Neural cell (in vitro differentiated cells): ENCODE measurements around the gene CCL17. TPM values are rescaled to one million over a fixed set of nuclear protein-coding genes. Genes with fewer than 3 reads are reported as not detected.

Experiments used
- H2AFZ ChIP-seq: fragments of 200-600, 300-800 bp; sonication (generic), shearing (Covaris generic); 2 replicates; pipeline ENCODE4 v1.6.0; 2014; ENCODE audit warnings: low read depth, mild to moderate bottlenecking, antibody characterized with exemption, low read length, moderate library complexity
- H3F3A ChIP-seq: fragments of 200-600 bp; shearing (Covaris generic); 2 replicates; pipeline ENCODE4 v1.6.1; 2016; ENCODE audit warnings: mild to moderate bottlenecking, moderate library complexity, mixed read lengths, antibody characterized with exemption, low read length; ENCODE audit not compliant: insufficient read depth, poor library complexity, severe bottlenecking
- H3K27ac ChIP-seq: fragments of 200-600, 300-800 bp; sonication (generic), shearing (Covaris generic); 2 replicates; pipeline ENCODE4 v1.5.1; 2014; ENCODE audit warnings: mild to moderate bottlenecking, low read length, moderate library complexity
- H3K27me3 ChIP-seq: fragments of 300-800, 200-600 bp; sonication (generic), shearing (Covaris generic); 2 replicates; pipeline ENCODE4 v1.6.0; 2014; ENCODE audit warnings: mild to moderate bottlenecking, low read depth, low read length, moderate library complexity; ENCODE audit not compliant: insufficient read depth
- H3K36me3 ChIP-seq: fragments of 300-800, 200-600 bp; sonication (generic), shearing (Covaris generic); 2 replicates; pipeline ENCODE4 v1.5.1; 2014; ENCODE audit warnings: mild to moderate bottlenecking, antibody characterized with exemption, low read length, moderate library complexity; ENCODE audit not compliant: insufficient read depth
- H3K4me2 ChIP-seq: fragments of 300-800, 200-600 bp; sonication (generic), shearing (Covaris generic); 2 replicates; pipeline ENCODE4 v1.6.0; 2014; ENCODE audit warnings: mild to moderate bottlenecking, low read length
- H3K4me3 ChIP-seq: fragments of 300-800, 200-600 bp; sonication (generic), shearing (Covaris generic); 2 replicates; pipeline ENCODE4 v1.5.1; 2014; ENCODE audit warnings: mild to moderate bottlenecking, low read length, moderate library complexity
- H3K79me2 ChIP-seq: fragments of 200-600 bp; shearing (Covaris generic); replicated peaks from 2 replicates; pipeline ENCODE4 v1.6.0; 2014; ENCODE audit warnings: mild to moderate bottlenecking, low read length, moderate library complexity; ENCODE audit not compliant: insufficient read depth
- H3K9ac ChIP-seq: fragments of 300-800, 200-600 bp; sonication (generic), shearing (Covaris generic); 2 replicates; pipeline ENCODE4 v1.6.1; 2016; ENCODE audit warnings: mild to moderate bottlenecking, low read length, mixed read lengths
- H3K9me2 ChIP-seq: fragments of 200-600 bp; shearing (Covaris generic); 2 replicates; pipeline ENCODE4 v1.6.1; 2016; ENCODE audit warnings: mild to moderate bottlenecking, low read length, mixed read lengths; ENCODE audit not compliant: insufficient read depth
- H3K9me3 ChIP-seq: fragments of 200-600, 300-800 bp; sonication (generic), shearing (Covaris generic); 2 replicates; pipeline ENCODE4 v1.6.1; 2016; ENCODE audit warnings: mild to moderate bottlenecking, mixed run types, low read length, moderate library complexity, mixed read lengths
- H4K20me1 ChIP-seq: fragments of 200-600 bp; shearing (Covaris generic); 2 replicates; pipeline ENCODE4 v1.6.1; 2016; ENCODE audit warnings: mild to moderate bottlenecking, mixed run types; ENCODE audit not compliant: insufficient read depth
- CTCF ChIP-seq: fragments of 450-650 bp; IDR thresholded peaks from 2 replicates; pipeline ENCODE4 v1.5.1; 2014; ENCODE audit warnings: antibody characterized with exemption, mild to moderate bottlenecking, moderate library complexity; ENCODE audit not compliant: poor library complexity, severe bottlenecking
- EP300 ChIP-seq: fragments of 450-650 bp; conservative IDR thresholded peaks from 2 replicates; pipeline ENCODE4 v1.6.1; 2014; ENCODE audit warnings: antibody characterized with exemption, mild to moderate bottlenecking, moderate library complexity; ENCODE audit not compliant: poor library complexity, severe bottlenecking
- EZH2 ChIP-seq: fragments of 200-600, 300-800 bp; shearing (Covaris generic), sonication (generic); IDR thresholded peaks from 2 replicates; pipeline ENCODE4 v1.6.1; 2014; ENCODE audit warnings: antibody characterized with exemption, low read length, borderline replicate concordance, mild to moderate bottlenecking; ENCODE audit not compliant: insufficient read depth, poor library complexity, severe bottlenecking
- MXI1 ChIP-seq: fragments of 450-650 bp; conservative IDR thresholded peaks from 2 replicates; pipeline ENCODE4 v1.6.1; 2014; ENCODE audit warnings: antibody characterized with exemption, mild to moderate bottlenecking; ENCODE audit not compliant: poor library complexity, severe bottlenecking
- POLR2AphosphoS5 ChIP-seq: IDR thresholded peaks from 2 replicates; pipeline ENCODE4 v1.6.1; 2012
- RAD21 ChIP-seq: fragments of 450-650 bp; conservative IDR thresholded peaks from 2 replicates; pipeline ENCODE4 v1.6.1; 2014; ENCODE audit warnings: antibody characterized with exemption, mild to moderate bottlenecking, moderate library complexity
- SMC3 ChIP-seq: fragments of 450-650 bp; conservative IDR thresholded peaks from 2 replicates; pipeline ENCODE4 v1.6.1; 2014; ENCODE audit warnings: antibody characterized with exemption, mild to moderate bottlenecking, moderate library complexity; ENCODE audit not compliant: poor library complexity
- TAF1 ChIP-seq: IDR thresholded peaks from 2 replicates; pipeline ENCODE4 v1.6.1; 2012; ENCODE audit warnings: low read depth
- polyA plus RNA-seq: library from polyadenylated mRNA; depleted of rRNA; stranded (reverse); fragments of >200 nt; gene quantifications from 2 replicates; pipeline ENCODE4 v1.2.3, GENCODE V29; 2014
- TF ChIP-seq, protein P1 (sequence below): IDR thresholded peaks from 2 replicates; pipeline ENCODE4 v1.6.1; 2012; ENCODE audit warnings: borderline replicate concordance

CCL17 gene
- polyA plus RNA-seq, 1 donor from 2014 or later: not detected

GRCh38 chr16:57401943-57402640 is 2.5 kb upstream of the CCL17 start:
- no peaks in the 10 kb centered on the region for H3K9me3 ChIP-seq
- H3K36me3 ChIP-seq: no peaks in the 10 kb centered on the region
- H3K79me2 ChIP-seq: no peaks in the 10 kb centered on the region
- no peak overlapping the region for H3K27ac ChIP-seq
- H3K4me3 ChIP-seq: no peak overlapping the region
- H4K20me1 ChIP-seq: no peaks in the 10 kb centered on the region
- no peaks in the 10 kb centered on the region for H3K27me3 ChIP-seq
- no peak overlapping the region for H3K9ac ChIP-seq
- no peak overlapping the region for H3K4me2 ChIP-seq
- H3K9me2 ChIP-seq: no peaks in the 10 kb centered on the region
- no peak overlapping the region for H2AFZ ChIP-seq
- TF ChIP-seq TAF1: no peak
- no peak for TF ChIP-seq SMC3
- TF ChIP-seq CTCF: no peak
- TF ChIP-seq RAD21: no peak
- no peak for TF ChIP-seq EZH2
- TF ChIP-seq, protein P1, sequence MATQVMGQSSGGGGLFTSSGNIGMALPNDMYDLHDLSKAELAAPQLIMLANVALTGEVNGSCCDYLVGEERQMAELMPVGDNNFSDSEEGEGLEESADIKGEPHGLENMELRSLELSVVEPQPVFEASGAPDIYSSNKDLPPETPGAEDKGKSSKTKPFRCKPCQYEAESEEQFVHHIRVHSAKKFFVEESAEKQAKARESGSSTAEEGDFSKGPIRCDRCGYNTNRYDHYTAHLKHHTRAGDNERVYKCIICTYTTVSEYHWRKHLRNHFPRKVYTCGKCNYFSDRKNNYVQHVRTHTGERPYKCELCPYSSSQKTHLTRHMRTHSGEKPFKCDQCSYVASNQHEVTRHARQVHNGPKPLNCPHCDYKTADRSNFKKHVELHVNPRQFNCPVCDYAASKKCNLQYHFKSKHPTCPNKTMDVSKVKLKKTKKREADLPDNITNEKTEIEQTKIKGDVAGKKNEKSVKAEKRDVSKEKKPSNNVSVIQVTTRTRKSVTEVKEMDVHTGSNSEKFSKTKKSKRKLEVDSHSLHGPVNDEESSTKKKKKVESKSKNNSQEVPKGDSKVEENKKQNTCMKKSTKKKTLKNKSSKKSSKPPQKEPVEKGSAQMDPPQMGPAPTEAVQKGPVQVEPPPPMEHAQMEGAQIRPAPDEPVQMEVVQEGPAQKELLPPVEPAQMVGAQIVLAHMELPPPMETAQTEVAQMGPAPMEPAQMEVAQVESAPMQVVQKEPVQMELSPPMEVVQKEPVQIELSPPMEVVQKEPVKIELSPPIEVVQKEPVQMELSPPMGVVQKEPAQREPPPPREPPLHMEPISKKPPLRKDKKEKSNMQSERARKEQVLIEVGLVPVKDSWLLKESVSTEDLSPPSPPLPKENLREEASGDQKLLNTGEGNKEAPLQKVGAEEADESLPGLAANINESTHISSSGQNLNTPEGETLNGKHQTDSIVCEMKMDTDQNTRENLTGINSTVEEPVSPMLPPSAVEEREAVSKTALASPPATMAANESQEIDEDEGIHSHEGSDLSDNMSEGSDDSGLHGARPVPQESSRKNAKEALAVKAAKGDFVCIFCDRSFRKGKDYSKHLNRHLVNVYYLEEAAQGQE: no peak
- TF ChIP-seq MXI1: no peak
- no peak for TF ChIP-seq POLR2AphosphoS5
- no peak for TF ChIP-seq EP300
- no peaks in the 10 kb centered on the region for H3F3A ChIP-seq

- H3K4me3 ChIP-seq: no peak overlapping the region
- no peaks in the 10 kb centered on the region for H3K9me3 ChIP-seq
- H4K20me1 ChIP-seq: no peaks in the 10 kb centered on the region
- H3K27me3 ChIP-seq: no peaks in the 10 kb centered on the region
- no peak overlapping the region for H2AFZ ChIP-seq
- H3K27ac ChIP-seq: no peak overlapping the region
- no peak overlapping the region for H3K9ac ChIP-seq
- H3K9me2 ChIP-seq: no peaks in the 10 kb centered on the region
- H3K4me2 ChIP-seq: no peak overlapping the region
- no peaks in the 10 kb centered on the region for H3F3A ChIP-seq
- H3K36me3 ChIP-seq: no peaks in the 10 kb centered on the region
- H3K79me2 ChIP-seq: no peaks in the 10 kb centered on the region
- no peak for TF ChIP-seq CTCF
- TF ChIP-seq POLR2AphosphoS5: no peak
- TF ChIP-seq, protein P1: no peak
- TF ChIP-seq EP300: no peak
- TF ChIP-seq TAF1: no peak
- no peak for TF ChIP-seq SMC3
- no peak for TF ChIP-seq RAD21
- TF ChIP-seq EZH2: no peak
- TF ChIP-seq MXI1: no peak
Measured at GRCh38 chr16:57405097-57405496, 530 bp downstream of the CCL17 start.
